PC-9 (cell line): ENCODE measurements around the gene DPYD. TPM values are rescaled to one million over a fixed set of nuclear protein-coding genes. Genes with fewer than 3 reads are reported as not detected.
A peak's percentile ranks its signal among the peaks of the same experiment; 100 is the strongest.

Experiments
- BruUV-seq: library from RNA; stranded (reverse); fragments of 400-500 nt; replicated peaks from 2 replicates; lab custom pipeline; 2021; lab: Mats Ljungman, UMichigan
- CTCF ChIA-PET: fragments of 300-600 bp; sonication (Branson Sonifier 250); formaldehyde crosslinking; loops from one replicate; lab custom pipeline; 2022; ENCODE audit warnings: antibody characterized with exemption; lab: Charles Lee
- POLR2A ChIA-PET: fragments of 300-600 bp; sonication (Branson Sonifier 250); formaldehyde crosslinking; loops from one replicate; lab custom pipeline; 2022; ENCODE audit warnings: antibody characterized with exemption; ENCODE audit not compliant: unreplicated experiment; lab: Charles Lee
- DNase-seq, 2 experiments: peaks; one replicate each; pipeline versions ENCODE4 v3.0.0 to v3.0.0-alpha.2; 2015 to 2022; ENCODE audit warnings: mixed read lengths in 1 of 2
- H2AFZ ChIP-seq: fragments of 200-600 bp; sonication (generic); 2 replicates; pipeline ENCODE4 v1.8.1; 2017; ENCODE audit warnings: antibody characterized with exemption
- H3F3A ChIP-seq: fragments of 200-600 bp; sonication (generic); 2 replicates; pipeline ENCODE4 v1.8.1; 2017; ENCODE audit warnings: antibody characterized with exemption, mild to moderate bottlenecking, low read depth; ENCODE audit not compliant: insufficient read depth
- H3K27ac ChIP-seq: fragments of 200-600 bp; sonication (generic); 2 replicates; pipeline ENCODE4 v1.6.1; 2016; ENCODE audit warnings: mixed run types
- H3K27me3 ChIP-seq: fragments of 200-600 bp; sonication (generic); 2 replicates; pipeline ENCODE4 v1.6.1; 2016; ENCODE audit warnings: low read depth, mixed run types; ENCODE audit not compliant: insufficient read depth
- H3K36me3 ChIP-seq: fragments of 200-600 bp; sonication (generic); 2 replicates; pipeline ENCODE4 v1.6.1; 2016; ENCODE audit warnings: low read depth, mixed run types
- H3K4me1 ChIP-seq: fragments of 200-600 bp; sonication (generic); replicated peaks from 2 replicates; pipeline ENCODE4 v1.6.1; 2016; ENCODE audit warnings: mixed run types; ENCODE audit not compliant: insufficient read depth
- H3K4me2 ChIP-seq: fragments of 200-600 bp; sonication (generic); 2 replicates; pipeline ENCODE4 v1.6.1; 2017; ENCODE audit warnings: mixed run types
- H3K4me3 ChIP-seq: fragments of 200-600 bp; sonication (generic); 2 replicates; pipeline ENCODE4 v1.6.1; 2016; ENCODE audit warnings: mixed run types
- H3K79me2 ChIP-seq: fragments of 200-600 bp; sonication (generic); 2 replicates; pipeline ENCODE4 v1.6.1; 2017; ENCODE audit warnings: low read depth, mixed run types
- H3K9me2 ChIP-seq: fragments of 200-600 bp; sonication (generic); 2 replicates; pipeline ENCODE4 v1.8.1; 2017; ENCODE audit warnings: mild to moderate bottlenecking; ENCODE audit not compliant: insufficient read depth
- H3K9me3 ChIP-seq: fragments of 200-600 bp; sonication (generic); 2 replicates; pipeline ENCODE4 v1.8.1; 2016; ENCODE audit warnings: low read depth; ENCODE audit not compliant: insufficient read depth
- H4K20me1 ChIP-seq: fragments of 200-600 bp; sonication (generic); 2 replicates; pipeline ENCODE4 v1.8.1; 2017; ENCODE audit not compliant: insufficient read depth
- EZH2 ChIP-seq: fragments of 200-600 bp; sonication (generic); IDR thresholded peaks from 2 replicates; pipeline ENCODE4 v1.8.0; 2017; ENCODE audit warnings: antibody characterized with exemption, low read depth
- intact Hi-C: fragments of 100-400 bp; cut with micrococcal nuclease; formaldehyde crosslinking; loops from one replicate; pipeline ENCODE4 v1.10.0; 2022; ENCODE audit not compliant: unreplicated experiment
- total RNA-seq: library from RNA; stranded (reverse); gene quantifications from 2 replicates; pipeline ENCODE4 v1.2.3, GENCODE V29; 2021
- TF ChIP-seq, protein P1 (sequence below): fragments of 200-600 bp; sonication (generic); conservative IDR thresholded peaks from 2 replicates; pipeline ENCODE4 v1.6.1; 2017; ENCODE audit warnings: mixed run types, antibody characterized with exemption, mild to moderate bottlenecking, moderate library complexity

DPYD gene
- total RNA-seq, 1 experiment from 2014 or later: 24.1 TPM

DNA sequence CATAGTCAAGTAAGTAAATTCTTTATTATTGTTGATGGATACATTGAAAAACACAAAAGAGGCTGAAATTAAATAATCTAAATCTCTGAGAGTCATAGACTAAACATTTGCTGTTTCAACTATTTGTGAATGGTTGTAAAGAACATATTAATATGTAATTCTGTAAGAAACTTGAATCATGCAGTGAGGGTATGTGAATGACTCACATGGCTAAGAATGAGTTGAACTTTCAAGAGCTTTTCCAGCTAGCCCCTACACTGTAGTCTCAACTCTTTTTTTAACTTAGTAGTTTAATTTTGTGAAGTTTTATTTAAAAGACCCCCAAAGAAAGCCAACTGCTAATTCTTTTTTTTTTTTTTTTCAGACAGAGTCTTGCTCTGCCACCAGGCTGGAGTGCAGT, 588.1 kb downstream of the DPYD start:
- intact Hi-C loops: no loop called here
- Histone ChIP-seq H3K36me3 (no peaks in the 10 kb centered on the region), H4K20me1 (no peaks in the 10 kb centered on the region), H3K4me1 (no peaks in the 10 kb centered on the region), H3K79me2 (no peaks in the 10 kb centered on the region), H3K4me2 (no peak overlapping the region), H3F3A (no peaks in the 10 kb centered on the region), H3K27ac (no peak overlapping the region), H2AFZ (no peak overlapping the region), H3K27me3 (no peaks in the 10 kb centered on the region), H3K4me3 (no peak overlapping the region), H3K9me2 (no peaks in the 10 kb centered on the region), H3K9me3 (no peaks in the 10 kb centered on the region)
- ChIA-PET CTCF (no interaction called here), POLR2A (interaction anchor here (0.6 kb wide), 1 partner anchor 249 kb away, joined by 6 read pairs; no protein-coding TSS in a partner anchor)
- TF ChIP-seq, protein P1, sequence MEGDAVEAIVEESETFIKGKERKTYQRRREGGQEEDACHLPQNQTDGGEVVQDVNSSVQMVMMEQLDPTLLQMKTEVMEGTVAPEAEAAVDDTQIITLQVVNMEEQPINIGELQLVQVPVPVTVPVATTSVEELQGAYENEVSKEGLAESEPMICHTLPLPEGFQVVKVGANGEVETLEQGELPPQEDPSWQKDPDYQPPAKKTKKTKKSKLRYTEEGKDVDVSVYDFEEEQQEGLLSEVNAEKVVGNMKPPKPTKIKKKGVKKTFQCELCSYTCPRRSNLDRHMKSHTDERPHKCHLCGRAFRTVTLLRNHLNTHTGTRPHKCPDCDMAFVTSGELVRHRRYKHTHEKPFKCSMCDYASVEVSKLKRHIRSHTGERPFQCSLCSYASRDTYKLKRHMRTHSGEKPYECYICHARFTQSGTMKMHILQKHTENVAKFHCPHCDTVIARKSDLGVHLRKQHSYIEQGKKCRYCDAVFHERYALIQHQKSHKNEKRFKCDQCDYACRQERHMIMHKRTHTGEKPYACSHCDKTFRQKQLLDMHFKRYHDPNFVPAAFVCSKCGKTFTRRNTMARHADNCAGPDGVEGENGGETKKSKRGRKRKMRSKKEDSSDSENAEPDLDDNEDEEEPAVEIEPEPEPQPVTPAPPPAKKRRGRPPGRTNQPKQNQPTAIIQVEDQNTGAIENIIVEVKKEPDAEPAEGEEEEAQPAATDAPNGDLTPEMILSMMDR: no peak
- TF ChIP-seq EZH2: no peak
- no TSS peak for BruUV-seq
- no peak for DNase-seq

DNA sequence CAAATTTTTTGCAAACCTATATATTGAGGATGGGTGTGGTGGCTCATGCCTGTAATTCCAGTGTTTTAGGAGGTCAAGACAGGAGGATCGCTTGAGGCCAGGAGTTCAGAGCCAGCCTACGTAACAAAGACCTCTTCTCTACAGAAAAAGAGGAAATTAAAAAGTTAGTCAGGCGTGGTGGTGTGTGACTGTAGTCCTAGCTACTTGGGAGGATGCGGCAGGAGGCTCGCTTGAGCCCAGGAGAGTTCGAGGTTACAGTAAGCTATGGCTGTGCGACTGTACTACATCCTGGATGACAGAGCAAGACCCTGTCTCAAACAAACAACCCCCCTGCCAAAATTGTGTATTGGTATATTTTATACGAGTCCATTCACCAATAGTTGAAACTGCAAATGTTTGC, 589.7 kb downstream of the DPYD start:
- intact Hi-C loops: no loop called here
- Histone ChIP-seq H3K4me1 (no peaks in the 10 kb centered on the region), H3K27me3 (no peaks in the 10 kb centered on the region), H3K4me2 (no peak overlapping the region), H3K9me2 (no peaks in the 10 kb centered on the region), H3F3A (no peaks in the 10 kb centered on the region), H3K9me3 (no peaks in the 10 kb centered on the region), H3K4me3 (no peak overlapping the region), H4K20me1 (no peaks in the 10 kb centered on the region), H2AFZ (no peak overlapping the region), H3K36me3 (no peaks in the 10 kb centered on the region), H3K27ac (no peak overlapping the region), H3K79me2 (no peaks in the 10 kb centered on the region)
- POLR2A ChIA-PET: no interaction called here
- TF ChIP-seq, protein P1: no peak
- TF ChIP-seq EZH2: no peak
- BruUV-seq: no TSS peak
- no peak for DNase-seq
- CTCF ChIA-PET: no interaction called here

DNA sequence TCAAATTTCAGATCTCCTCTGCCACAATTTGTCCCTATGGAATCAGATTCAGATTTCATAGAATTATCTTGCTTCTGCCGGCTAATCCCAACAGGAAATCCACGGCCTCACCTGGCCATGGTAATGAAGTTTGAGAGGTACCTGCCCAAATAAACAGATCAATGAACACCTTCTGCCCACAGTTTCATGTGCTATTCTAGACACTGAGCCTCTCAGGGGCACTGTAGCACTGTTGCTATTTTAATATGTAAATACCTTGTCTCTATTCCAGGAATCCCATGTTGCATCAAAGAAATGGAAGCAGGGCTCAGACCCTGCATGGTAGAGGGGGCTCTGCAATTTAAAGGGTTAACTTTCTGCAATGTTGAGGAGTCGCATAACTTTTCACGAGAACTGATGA, 606.1 kb downstream of the DPYD start:
- POLR2A ChIA-PET: no interaction called here
- intact Hi-C loops: no loop called here

More for the DNA sequence above, 606.1 kb downstream of the DPYD start:
- BruUV-seq: no TSS peak
- no peak for DNase-seq
- CTCF ChIA-PET: no interaction called here
- Histone ChIP-seq H2AFZ (peak overlapping the region; percentile 30; the same call in 1 of the 2 replicates), H3K9me3 (no peaks in the 10 kb centered on the region), H3K36me3 (no peaks in the 10 kb centered on the region), H3K9me2 (no peaks in the 10 kb centered on the region), H4K20me1 (no peaks in the 10 kb centered on the region), H3K4me1 (no peaks in the 10 kb centered on the region), H3K4me2 (no peak overlapping the region), H3F3A (no peaks in the 10 kb centered on the region), H3K79me2 (no peaks in the 10 kb centered on the region), H3K4me3 (no peak overlapping the region), H3K27me3 (no peaks in the 10 kb centered on the region), H3K27ac (no peak overlapping the region)
- TF ChIP-seq, protein P1: no peak
- no peak for TF ChIP-seq EZH2
